ENCODE data around the gene C11orf24.
"Not testable (repeated sequence)": the region's sequence is repeated elsewhere in the genome, so short reads cannot be mapped to it uniquely, and the experiment has no call there.

C11orf24 gene

DNA sequence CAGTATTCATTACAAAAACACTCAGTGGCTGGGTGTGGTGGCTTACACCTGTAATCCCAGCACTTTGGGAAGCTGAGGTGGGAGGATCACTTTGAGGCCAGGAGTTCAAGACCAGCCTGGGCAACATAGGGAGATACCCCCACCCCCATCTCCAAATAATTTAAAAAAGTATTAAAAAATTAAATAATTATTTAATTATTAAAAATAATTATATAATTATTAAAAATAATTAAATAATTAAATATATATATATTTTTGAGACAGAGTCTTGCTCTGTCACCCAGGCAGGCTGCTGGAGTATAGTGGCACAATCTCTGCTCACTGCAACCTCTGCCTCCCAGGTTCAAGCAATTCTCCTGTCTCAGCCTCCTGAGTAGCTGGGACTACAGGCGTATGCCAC is 27.9 kb downstream of the C11orf24 start:
- DNase-seq, result not testable (repeated sequence)

DNA sequence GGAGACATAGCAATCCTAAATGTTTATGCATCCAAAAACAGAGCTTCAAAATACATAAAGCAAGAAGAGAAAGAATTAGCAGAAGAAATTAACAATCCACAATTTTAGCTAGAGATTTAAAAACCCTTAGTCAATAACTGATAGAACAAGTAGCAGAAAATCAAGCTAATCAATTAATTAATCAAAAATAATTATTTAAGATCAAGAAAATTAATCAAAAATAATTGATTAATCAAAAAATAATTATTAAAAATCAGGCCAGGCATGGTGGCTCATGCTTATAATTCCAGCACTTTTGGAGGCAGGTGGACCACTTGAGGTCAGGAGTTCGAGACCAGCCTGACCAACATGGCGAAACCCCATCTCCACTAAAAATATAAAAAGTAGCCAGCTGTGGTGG is 29.2 kb downstream of the C11orf24 start:
- DNase-seq, result no peak

GRCh38 chr11:68231621-68232020 is 40.2 kb downstream of the C11orf24 start:
- no peak for DNase-seq

DNA sequence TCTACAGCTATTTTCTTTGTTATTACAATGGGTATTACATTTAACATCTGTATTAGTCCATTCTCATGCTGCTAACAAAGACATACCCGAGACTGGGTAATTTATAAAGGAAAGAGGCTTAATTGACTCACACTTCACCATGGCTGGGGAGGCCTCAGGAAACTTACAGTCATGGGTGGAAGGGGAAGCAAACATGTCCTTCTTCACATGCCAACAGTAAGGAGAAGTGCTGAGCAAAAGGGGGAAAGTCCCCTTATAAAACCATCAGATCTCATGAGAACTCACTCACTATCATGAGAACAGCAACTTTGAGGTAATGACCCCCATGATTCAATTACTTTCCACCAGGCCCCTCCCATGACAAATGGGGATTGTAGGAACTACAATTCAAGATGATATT is 42.2 kb downstream of the C11orf24 start:
- DNase-seq, result no peak

GRCh38 chr11:68226421-68226820 is 45.4 kb downstream of the C11orf24 start:
- no peak for DNase-seq

DNA sequence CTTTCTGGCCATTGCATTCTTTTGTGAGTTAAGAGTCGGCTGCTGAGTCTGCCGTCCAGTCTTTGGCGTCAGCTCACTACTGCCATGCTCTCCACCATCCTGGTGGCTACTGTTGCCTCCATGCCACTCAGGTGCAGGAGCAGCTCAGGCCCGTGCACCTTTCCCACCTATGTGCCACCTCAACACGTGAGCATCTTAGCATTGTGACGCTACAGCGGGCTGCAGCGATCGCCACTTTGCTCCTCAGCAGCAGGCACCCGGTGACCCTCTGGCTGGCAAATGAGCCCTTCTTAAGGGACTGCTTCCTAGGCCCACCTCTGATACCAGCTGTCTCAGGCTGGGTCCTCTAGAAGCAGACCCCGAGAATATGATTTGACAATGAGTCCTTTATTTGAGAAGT is 47.2 kb downstream of the C11orf24 start:
- no peak for DNase-seq

DNA sequence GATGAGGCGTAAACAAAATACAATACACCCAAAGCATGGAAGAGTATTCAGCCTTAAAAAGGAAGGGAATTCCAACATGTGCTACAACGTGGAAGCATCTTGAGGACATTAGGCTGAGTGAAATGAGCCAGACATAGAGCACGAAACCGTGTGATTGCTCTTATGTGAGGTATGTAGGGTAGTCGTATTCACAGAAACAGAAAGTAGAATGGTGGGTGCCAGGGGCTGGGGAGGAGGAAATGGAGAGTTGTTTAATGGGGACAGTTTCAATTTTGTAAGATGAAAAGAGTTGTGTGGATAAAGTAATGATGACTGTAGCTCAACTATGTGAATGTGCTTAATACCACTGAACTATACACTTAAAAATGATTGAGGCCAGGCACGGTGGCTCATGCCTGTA is 48.5 kb downstream of the C11orf24 start:
- DNase-seq, result no peak

- DNase-seq, result no peak
Observed at GRCh38 chr11:68221406-68221805, 50.4 kb downstream of the C11orf24 start.

- DNase-seq, result no peak
Observed at GRCh38 chr11:68216171-68216938, 55.4 kb downstream of the C11orf24 start.

- DNase-seq, result no peak
Observed at GRCh38 chr11:68215524-68216170, 56.1 kb downstream of the C11orf24 start.

- DNase-seq, result peak; percentile 37 to 43
Observed at GRCh38 chr11:68215087-68215445, 56.7 kb downstream of the C11orf24 start.

DNA sequence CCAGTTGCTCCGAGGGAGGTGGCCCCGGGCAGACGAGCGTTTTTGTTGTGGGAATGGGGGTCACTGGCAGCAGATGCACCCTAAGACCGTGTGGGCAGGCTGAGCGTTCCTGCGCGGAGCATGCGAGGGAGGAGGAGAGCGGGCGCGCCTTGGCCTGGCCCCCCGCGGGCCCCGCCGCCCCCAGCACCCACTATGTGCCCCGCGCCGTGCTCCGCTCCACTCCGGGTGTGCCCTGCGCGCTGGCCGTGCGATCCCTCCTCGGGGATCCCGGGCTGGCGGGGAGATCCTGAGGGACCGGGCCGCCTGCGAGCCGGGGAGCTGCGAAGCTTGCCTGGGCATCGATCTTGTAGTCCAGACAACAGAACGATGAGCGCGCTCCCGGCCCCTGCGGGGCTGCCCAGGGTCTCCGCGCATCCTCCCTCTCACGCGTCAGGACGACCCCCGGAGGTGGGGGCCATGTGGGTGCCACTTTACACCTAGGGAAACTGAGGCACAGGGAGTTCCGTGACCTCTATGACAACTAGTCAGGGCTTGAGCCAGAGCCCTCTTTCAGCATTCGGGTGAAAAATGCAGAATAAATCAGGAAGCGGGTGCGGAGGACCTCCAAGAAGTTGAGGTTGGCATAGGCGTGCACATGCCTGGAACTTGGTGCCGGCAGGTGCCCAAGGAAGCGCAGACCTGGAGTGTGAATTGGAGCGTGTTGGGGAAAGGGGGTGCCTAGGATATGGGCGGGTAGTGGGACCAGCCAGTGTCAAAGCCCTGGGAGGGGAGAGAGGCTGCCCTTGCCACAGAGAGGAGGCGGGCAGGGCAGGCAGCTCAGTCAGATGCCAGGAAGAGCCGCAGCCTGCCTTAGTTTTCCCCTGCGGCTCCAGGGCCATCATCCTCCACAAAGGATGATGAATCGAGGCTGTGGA is 57.3 kb downstream of the C11orf24 start:
- DNase-seq, result no peak

GRCh38 chr11:68213555-68214172 is 58.1 kb downstream of the C11orf24 start:
- peak; percentile 69 to 75 for DNase-seq

- DNase-seq, result peak; percentile 40 to 48
Observed at GRCh38 chr11:68213135-68213515, 58.6 kb downstream of the C11orf24 start, which contains the start of gene KMT5B. TSS of gene KMT5B (minus strand) at chr11:68213296. CDS start at chr11:68190076, 23,220 bp downstream.

DNA sequence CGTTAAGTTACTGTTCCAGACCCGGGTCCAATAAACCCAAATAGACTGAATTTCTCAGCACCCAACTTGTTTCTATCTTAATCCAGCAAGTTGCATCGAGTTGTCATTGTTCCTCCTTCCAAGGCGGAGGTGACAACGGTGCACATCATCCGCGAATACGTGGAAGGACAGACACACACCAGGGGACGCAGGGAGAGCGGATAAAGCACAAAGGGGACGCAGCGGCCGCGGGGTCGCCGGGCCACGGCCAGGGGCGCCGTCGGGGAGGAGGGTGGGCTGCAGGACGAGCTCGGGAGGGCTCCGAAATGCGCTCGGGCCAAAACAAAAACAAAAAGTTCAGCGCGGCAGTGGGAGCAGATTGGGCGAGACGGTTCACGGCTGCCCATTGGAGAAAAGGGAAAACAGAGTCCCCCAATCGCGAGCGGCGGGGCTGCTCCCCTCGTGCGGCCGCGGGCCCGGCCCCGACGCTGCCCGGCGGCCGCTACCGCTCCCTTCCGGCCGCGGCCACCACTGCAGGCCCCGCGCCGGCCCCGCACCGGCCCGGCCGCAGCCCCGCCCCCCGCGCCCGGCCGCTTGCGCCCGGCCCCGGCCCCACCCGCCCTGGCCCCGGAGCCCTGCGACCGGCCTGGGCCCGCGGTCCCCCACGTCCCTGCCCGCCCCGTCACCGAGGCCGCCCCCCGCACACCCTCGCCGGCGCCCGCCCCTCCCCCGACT is 59.2 kb downstream of the C11orf24 start:
- DNase-seq, result peak; percentile 30 to 34

DNA sequence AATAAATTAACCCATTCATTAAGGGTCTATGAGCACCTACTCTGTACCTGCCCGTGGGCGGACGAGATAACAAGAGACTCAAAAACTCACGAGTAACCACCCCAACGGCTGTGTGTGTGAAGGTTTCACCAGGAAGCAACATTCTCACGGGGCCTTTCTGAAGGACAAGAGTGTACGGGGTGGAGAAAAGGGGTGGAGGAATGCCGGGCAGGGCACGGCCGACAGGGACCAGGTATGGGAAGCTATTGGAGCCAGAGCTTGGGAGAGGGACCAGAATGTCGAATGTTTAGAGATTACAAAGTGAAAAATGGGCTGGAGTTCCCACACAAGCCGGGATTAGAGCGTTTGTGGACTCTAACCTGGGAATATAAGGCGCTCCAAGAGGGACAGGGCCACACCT is 60.2 kb downstream of the C11orf24 start:
- no peak for DNase-seq
